Activated effector memory CD4-positive, alpha-beta T cell treated with Interleukin-2 at 50 U/mL for 16 hours (primary cell): Measurements from ENCODE around the gene TCERG1L.
"Not testable (repeated sequence)": the region's sequence is repeated elsewhere in the genome, so short reads cannot be mapped to it uniquely, and the experiment has no call there.

ENCODE experiments used
- DNase-seq: peaks from one replicate; pipeline ENCODE4 v3.0.0-alpha.2; 2020

Gene TCERG1L

DNA sequence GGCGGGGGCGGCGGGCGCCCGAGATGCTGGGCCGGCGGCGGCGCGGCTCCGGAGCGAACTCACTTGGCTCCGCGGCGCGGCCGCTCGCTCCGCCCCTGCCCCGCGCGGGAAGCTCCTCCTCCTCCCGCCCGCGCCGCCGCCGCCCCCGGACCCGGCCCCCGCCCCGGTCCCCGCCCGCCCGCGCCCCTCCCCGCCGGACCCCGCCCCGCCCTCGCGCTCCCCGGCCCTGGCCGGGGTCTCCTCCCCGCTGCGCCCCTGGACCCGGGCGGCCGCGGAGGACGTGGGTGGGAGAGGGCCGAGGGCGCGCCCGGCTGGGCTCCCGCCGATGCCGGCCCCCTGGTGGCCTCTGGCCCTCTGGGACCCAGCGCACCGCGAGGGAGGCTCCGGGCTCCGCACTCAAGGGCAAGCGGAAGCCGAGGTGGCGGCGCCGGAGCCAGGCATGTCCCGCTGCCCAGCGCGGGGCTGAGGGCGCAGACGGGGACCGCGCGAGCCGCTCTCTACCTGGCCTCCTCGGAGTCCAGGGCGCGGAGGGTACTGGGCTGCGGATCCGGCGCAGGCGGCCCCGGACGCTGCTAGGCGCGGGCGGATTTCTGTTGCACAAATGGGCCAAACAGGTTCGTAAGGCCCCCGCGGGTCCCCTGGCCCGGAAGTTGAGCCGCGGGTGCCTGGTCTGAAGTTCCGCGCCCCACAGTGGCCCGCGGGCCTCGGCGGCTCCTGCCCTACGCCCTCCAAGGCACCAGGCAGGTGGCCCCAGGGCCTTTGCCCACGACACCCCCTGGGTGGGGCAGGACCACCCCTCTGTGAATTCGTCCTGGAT is at the start of gene TCERG1L:
Gene TCERG1L (minus strand): TSS at position 61 of the 817 bp plus-strand sequence. CDS start 86 bp downstream, outside the sequence.
- DNase-seq = no peak

- no peak for DNase-seq
These were observed 47.4 kb upstream of the TCERG1L start for GRCh38 chr10:131358741-131359442.

- DNase-seq = no peak
These were observed 44.9 kb upstream of the TCERG1L start for GRCh38 chr10:131356442-131356841.

GRCh38 chr10:131355881-131356280 is 44.4 kb upstream of the TCERG1L start:
- DNase-seq = no peak

DNA sequence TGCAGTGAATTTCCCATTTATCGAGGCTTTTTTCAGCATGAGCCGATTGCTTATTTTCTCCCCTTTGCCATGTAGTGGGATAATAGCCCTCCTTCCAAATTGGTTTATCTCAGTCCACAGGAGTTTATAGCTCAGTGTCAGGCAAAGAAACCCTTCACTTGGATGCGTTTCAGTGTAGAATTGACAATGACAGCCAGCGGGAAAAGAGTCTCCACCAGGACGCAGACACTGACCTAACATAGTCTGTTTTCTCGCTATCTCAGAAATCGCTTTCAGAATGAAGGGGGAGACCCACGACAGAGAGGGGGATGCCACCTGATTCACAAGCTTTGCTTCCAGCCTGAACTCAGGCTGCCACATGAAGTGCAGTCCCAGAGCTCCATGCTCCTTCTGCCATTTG is 43.5 kb upstream of the TCERG1L start:
- DNase-seq = no peak

- DNase-seq = no peak
These were observed 42.9 kb upstream of the TCERG1L start for GRCh38 chr10:131354380-131354779.

DNA sequence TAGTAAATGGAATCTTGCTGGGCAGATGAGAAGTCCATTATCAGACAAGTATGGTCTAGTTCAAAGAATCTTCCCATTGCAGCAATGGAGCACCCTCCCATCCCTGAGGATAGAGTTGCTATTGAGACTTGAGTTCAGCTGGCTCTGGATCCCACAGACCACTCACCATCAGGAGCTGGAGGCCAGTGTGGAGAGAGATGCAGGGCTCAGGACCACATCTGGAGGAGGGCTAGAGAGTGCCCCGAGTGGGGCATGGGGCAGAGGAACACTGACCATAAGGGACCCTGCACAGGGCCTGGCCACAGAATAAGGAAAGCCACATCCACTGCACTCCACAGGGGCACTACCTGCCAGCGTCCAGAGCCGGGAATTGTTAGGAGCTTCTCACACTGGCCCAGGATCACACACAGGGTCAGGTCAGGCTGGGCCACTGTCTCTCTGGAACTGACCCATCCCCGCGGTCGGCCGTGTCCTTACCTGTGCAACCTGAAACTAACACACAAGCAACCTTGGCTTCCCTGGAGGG is 41.3 kb upstream of the TCERG1L start:
- no peak for DNase-seq

DNA sequence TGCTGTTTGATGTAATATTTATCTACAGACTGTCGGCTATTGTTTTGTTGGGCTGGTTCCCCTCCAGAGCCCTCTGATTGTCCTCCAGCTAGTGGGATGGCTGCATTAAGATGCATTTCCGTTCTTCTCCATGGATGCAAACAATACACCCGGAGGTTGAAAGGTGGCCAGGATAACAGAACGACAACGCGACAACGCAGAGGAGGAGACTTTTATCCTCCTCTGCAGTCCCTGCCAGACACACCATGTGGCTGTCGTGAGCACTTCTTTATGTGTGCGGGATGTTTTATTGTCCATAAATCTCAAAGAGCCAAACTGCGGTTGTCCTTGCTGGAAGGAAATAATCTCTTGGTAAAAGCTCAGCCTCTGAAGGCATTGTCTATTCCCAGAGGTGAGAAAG is 39.1 kb upstream of the TCERG1L start:
- no peak for DNase-seq

GRCh38 chr10:131350245-131350644 is 38.7 kb upstream of the TCERG1L start:
- no peak for DNase-seq

DNA sequence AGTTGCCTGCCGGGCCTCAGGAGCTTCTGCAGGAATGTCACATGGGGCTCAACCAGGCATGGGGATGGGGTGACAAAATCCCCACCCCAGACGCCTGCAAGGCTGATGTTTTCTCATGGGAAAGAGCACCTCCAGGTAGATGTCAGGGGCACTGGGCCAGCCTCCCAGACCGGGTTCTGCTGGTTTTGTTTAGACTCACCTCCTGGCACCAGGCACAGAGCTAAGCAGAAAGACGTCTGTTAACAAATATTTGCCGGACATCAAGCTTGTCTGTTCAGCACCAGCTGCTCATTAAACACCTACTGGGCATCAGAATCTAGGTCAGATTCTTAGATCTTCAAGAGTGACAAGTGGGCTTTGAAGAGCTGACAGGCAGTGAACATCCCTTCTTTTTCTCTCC is 34.9 kb upstream of the TCERG1L start:
- no peak for DNase-seq

- no peak for DNase-seq
These were observed 34.2 kb upstream of the TCERG1L start for GRCh38 chr10:131345691-131346090.

DNA sequence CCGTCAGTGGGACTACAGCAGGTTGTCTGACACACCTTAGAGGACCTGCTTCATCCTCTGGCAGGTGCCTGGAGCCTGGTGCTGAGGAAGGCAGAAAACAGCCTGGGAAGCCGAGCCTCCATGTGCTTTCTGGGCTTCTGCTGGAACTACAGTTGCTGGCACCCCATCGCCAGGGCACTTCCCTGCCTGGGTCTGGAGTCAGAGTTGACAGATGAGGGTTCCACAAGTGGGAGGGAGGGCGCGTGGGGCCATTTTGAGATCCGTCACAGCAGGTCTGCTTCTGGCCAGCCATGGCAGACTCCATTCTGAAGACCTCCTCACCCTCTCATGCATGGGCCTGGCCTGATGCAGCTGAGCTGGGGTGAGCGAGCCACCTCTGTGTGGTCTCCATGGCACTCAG is 33.2 kb upstream of the TCERG1L start:
- DNase-seq = no peak

DNA sequence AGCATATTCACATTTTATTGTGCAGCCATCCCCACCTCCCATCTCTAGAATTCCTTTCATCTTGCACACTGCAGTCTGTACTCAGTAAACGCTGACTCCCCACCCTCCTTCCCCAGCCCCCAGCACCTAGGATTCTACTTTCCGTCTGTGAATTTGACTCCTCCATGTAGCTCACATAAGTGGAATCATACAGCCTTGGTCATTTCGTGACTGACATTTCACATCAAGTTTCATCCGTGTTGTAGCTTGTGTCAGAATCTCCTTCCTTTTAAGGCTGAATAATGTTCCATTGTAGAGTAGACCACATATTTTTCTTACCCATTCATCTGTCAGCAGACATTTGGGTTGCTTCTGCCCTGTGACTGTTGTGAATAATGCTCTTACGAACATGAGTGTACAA is 26.2 kb upstream of the TCERG1L start:
- no peak for DNase-seq

DNA sequence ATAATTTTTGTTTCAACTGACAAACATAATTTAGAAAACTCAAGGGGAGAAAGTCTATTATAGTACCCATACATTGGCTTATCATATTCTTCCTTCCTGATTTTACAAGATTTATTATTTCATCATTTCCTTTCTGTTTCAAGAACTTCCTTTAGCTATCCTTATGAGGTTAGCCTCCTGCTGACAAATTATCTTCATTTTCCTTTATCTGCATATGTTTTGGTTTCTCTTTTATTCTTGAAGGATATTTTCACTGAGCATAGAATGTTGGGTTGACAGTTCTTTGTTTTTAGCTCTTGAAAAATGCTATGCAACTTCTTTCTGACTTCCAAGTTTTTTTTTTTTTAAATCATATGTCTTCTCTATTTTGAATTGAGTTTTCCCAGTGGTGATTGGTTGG is 21.3 kb upstream of the TCERG1L start:
- DNase-seq = no peak

GRCh38 chr10:131323880-131324279 is 12.4 kb upstream of the TCERG1L start:
- no peak for DNase-seq

DNA sequence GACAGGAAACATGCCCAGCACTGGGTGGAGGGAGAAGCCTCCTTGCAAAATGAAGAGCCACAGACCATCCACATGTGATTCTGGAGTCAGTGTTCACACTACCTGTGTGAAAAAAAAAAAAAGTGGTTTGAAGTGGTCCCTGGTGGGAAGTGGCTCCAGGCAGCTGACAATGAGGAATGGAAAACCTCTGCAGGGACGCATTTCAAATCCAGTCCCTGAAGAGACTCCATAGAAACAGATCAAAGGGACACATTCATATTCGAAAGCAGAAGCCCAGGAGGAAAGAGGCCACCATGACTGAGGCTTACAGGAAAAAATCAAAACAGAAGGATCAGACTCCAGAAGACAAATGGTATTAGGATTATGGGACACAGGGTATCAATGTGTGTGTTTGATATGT is 11.5 kb upstream of the TCERG1L start:
- no peak for DNase-seq

GRCh38 chr10:131322575-131322974 is 11.1 kb upstream of the TCERG1L start:
- DNase-seq = not testable (repeated sequence)

GRCh38 chr10:131320860-131321604 is 9.5 kb upstream of the TCERG1L start:
- DNase-seq = no peak

DNA sequence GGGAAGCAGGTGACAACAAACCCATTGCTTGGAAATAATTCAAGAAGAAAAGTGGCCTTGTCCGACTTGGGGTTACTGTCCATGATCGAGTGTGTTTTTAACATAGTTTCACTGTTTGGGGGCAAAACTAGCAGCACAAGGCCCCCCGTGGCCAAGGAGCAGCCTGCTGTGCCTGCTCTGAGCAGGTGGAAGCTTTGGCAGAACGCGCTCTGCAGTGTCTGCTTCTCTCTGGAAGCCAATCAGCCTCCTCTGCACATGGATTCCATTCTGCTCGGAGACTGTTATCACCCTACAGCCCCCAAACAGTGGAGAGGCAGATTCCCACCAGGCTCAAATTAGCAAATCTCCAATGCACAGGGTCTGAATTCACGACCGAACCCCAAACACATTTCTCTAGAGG is 7.3 kb upstream of the TCERG1L start:
- no peak for DNase-seq

GRCh38 chr10:131318291-131318690 is 6.8 kb upstream of the TCERG1L start:
- DNase-seq = no peak

- no peak for DNase-seq
These were observed 5.0 kb upstream of the TCERG1L start for GRCh38 chr10:131316321-131317075.

- DNase-seq = no peak
These were observed 3.8 kb upstream of the TCERG1L start for GRCh38 chr10:131315344-131315743.

DNA sequence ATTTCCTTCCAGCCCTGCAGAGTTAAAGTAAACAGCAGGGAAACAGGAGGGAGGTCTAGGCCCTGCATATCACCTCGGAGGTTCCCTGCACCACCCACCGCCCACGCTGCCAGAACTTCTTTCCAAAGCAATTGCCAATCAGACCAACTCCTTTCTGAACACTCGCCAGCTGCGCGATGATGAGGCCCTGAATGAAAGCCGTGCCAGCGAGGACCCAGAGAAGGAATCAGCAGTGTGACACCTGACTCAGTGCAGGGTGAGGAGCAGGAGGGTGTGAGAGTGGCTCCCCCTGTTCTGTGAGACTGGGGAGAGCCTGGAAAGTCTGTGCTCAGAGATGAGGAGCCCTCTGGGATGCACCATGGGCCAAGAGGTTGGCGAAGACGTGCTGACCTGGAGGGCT is 3.3 kb upstream of the TCERG1L start:
- no peak for DNase-seq
